Brain microvascular endothelial cell (primary cell): ENCODE data around the gene OVOL3.

Experiments used
- DNase-seq: peaks from one replicate; pipeline ENCODE4 v3.0.0-alpha.2; 2020
- H3K27ac ChIP-seq: fragments of 250-450 bp; sonication (Bioruptor Pico); 2 replicates; pipeline ENCODE4 v1.5.1; 2020; ENCODE audit warnings: mild to moderate bottlenecking, moderate library complexity
- H3K27me3 ChIP-seq: fragments of 250-450 bp; sonication (Bioruptor Pico); replicated peaks from 2 replicates; pipeline ENCODE4 v1.5.1; 2020; ENCODE audit warnings: mild to moderate bottlenecking
- H3K36me3 ChIP-seq: fragments of 250-450 bp; sonication (Bioruptor Pico); replicated peaks from 2 replicates; pipeline ENCODE4 v1.5.1; 2020; ENCODE audit warnings: mild to moderate bottlenecking
- H3K4me3 ChIP-seq: 2 replicates; pipeline ENCODE4 v1.5.1; 2011; ENCODE audit warnings: low read depth, mild to moderate bottlenecking, control low read depth, low read length, moderate library complexity
- CTCF ChIP-seq: IDR thresholded peaks from 2 replicates; pipeline ENCODE4 v1.5.1; 2011; ENCODE audit warnings: low read depth, mild to moderate bottlenecking, moderate library complexity, low read length, control low read depth, inconsistent platforms; ENCODE audit errors: missing control alignments
- in situ Hi-C: cut with HindIII; loops from 2 replicates; pipeline ENCODE4 v1.10.0; 2017; ENCODE audit warnings: low sequenced_read_pairs, low pct_ligation_motif_present

Gene OVOL3

GRCh38 chr19:36144624-36145023 is 33.7 kb downstream of the OVOL3 start:
- peaks cover 66% of the 10 kb centered on the region for H3K36me3 ChIP-seq
- no peak for TF ChIP-seq CTCF
- no peak for DNase-seq
- H3K4me3 ChIP-seq: no peak overlapping the region
- no peak overlapping the region for H3K27ac ChIP-seq
- in situ Hi-C loops: no loop called here
- no peaks in the 10 kb centered on the region for H3K27me3 ChIP-seq

- in situ Hi-C loops: no loop called here
- H3K36me3 ChIP-seq: peaks cover 60% of the 10 kb centered on the region
- no peak for DNase-seq
- no peak overlapping the region for H3K27ac ChIP-seq
- TF ChIP-seq CTCF: no peak
- no peak overlapping the region for H3K4me3 ChIP-seq
- no peaks in the 10 kb centered on the region for H3K27me3 ChIP-seq
Observed at GRCh38 chr19:36149673-36150406, 38.9 kb downstream of the OVOL3 start.

GRCh38 chr19:36150586-36150985 is 39.6 kb downstream of the OVOL3 start:
- in situ Hi-C loops: no loop called here
- no peak for DNase-seq
- no peaks in the 10 kb centered on the region for H3K27me3 ChIP-seq
- no peak for TF ChIP-seq CTCF
- no peak overlapping the region for H3K27ac ChIP-seq
- peaks cover 55% of the 10 kb centered on the region for H3K36me3 ChIP-seq
- no peak overlapping the region for H3K4me3 ChIP-seq

- Histone ChIP-seq H3K27me3 (no peaks in the 10 kb centered on the region), H3K36me3 (peaks cover 47% of the 10 kb centered on the region), H3K4me3 (peak overlapping the region; percentile 47), H3K27ac (peak overlapping the region; percentile 16)
- DNase-seq: no peak
- TF ChIP-seq CTCF: no peak
- in situ Hi-C loops: no loop called here
Observed at GRCh38 chr19:36151144-36152018, 40.4 kb downstream of the OVOL3 start.

- no peak for TF ChIP-seq CTCF
- in situ Hi-C loops: no loop called here
- no peak for DNase-seq
- H3K27ac ChIP-seq: peak overlapping the region; percentile 16
- peaks cover 41% of the 10 kb centered on the region for H3K36me3 ChIP-seq
- peak overlapping the region; percentile 47 for H3K4me3 ChIP-seq
- no peaks in the 10 kb centered on the region for H3K27me3 ChIP-seq
Observed at GRCh38 chr19:36152019-36152351, 41.0 kb downstream of the OVOL3 start.
